ENCODE measurements around the gene TAP2. TPM values are rescaled to one million over a fixed set of nuclear protein-coding genes. Genes with fewer than 3 reads are reported as not detected.
"Not testable (repeated sequence)": the region's sequence is repeated elsewhere in the genome, so short reads cannot be mapped to it uniquely, and the experiment has no call there.

The TAP2 gene
- polyA plus RNA-seq, 12 donors: 3.7 to 13.7 (median 5.8) TPM; not detected in 1

- DNase-seq: no peak
Observed at GRCh38 chr6:32839356-32839755, 817 bp upstream of the TAP2 start.

- no peak for DNase-seq
Observed at GRCh38 chr6:32837651-32838113, 857 bp downstream of the TAP2 start.

GRCh38 chr6:32836873-32837272, 1.7 kb downstream of the TAP2 start:
- DNase-seq: no peak

- DNase-seq: no peak
Observed at GRCh38 chr6:32835167-32835893, 3.2 kb downstream of the TAP2 start.

- DNase-seq: no peak
Observed at GRCh38 chr6:32833664-32834063, 4.9 kb downstream of the TAP2 start.

- no peak for DNase-seq
Observed at GRCh38 chr6:32832535-32832934, 6.0 kb downstream of the TAP2 start.

GRCh38 chr6:32830936-32831335, 7.6 kb downstream of the TAP2 start:
- no peak for DNase-seq

GRCh38 chr6:32830017-32830416, 8.5 kb downstream of the TAP2 start:
- DNase-seq: no peak

- DNase-seq: no peak
Observed at GRCh38 chr6:32829495-32829894, 9.0 kb downstream of the TAP2 start.

GRCh38 chr6:32827025-32827424, 11.5 kb downstream of the TAP2 start:
- DNase-seq: no peak

GRCh38 chr6:32825966-32826365, 12.6 kb downstream of the TAP2 start:
- DNase-seq: no peak

GRCh38 chr6:32819729-32820128, 18.8 kb downstream of the TAP2 start:
- no peak for DNase-seq

GRCh38 chr6:32818867-32819266, 19.7 kb downstream of the TAP2 start:
- no peak for DNase-seq

GRCh38 chr6:32816746-32817204, 21.8 kb downstream of the TAP2 start, which contains the start of gene HLA-DOB:
HLA-DOB (minus strand) TSS chr6:32817002; CDS start chr6:32816951, 51 bp downstream.
- no peak for DNase-seq

- DNase-seq: no peak
Observed at GRCh38 chr6:32815996-32816395, 22.5 kb downstream of the TAP2 start.

- DNase-seq: no peak
Observed at GRCh38 chr6:32815115-32815514, 23.4 kb downstream of the TAP2 start.

- no peak for DNase-seq
Observed at GRCh38 chr6:32814145-32814544, 24.4 kb downstream of the TAP2 start.

GRCh38 chr6:32809171-32809570, 29.4 kb downstream of the TAP2 start:
- DNase-seq: no peak

- DNase-seq: no peak
Observed at GRCh38 chr6:32807020-32807580, 31.4 kb downstream of the TAP2 start.

- not testable (repeated sequence) for DNase-seq
Observed at GRCh38 chr6:32805404-32805803, 33.1 kb downstream of the TAP2 start.

- DNase-seq: no peak
Observed at GRCh38 chr6:32803416-32803815, 35.1 kb downstream of the TAP2 start.

- no peak for DNase-seq
Observed at GRCh38 chr6:32799740-32800139, 38.8 kb downstream of the TAP2 start.

- no peak for DNase-seq
Observed at GRCh38 chr6:32799168-32799567, 39.4 kb downstream of the TAP2 start.
